Measurements from ENCODE around the gene CADM1. TPM values are rescaled to one million over a fixed set of nuclear protein-coding genes. Genes with fewer than 3 reads are reported as not detected.

The CADM1 gene
- total RNA-seq, 1 experiment from 2014 or later, result not detected

GRCh38 chr11:115541518-115541917, 37.3 kb upstream of the CADM1 start:
- no peak for DNase-seq (ENCODE audit: unreplicated experiment)
- peaks cover 11% of the 10 kb centered on the region for H3K27me3 Mint-ChIP-seq (ENCODE audit: insufficient read depth, unreplicated experiment)
- H3K27ac Mint-ChIP-seq (ENCODE audit: low read depth, unreplicated experiment), result no peak overlapping the region
- CTCF ChIA-PET, result no interaction called here
- no TSS peak for BruUV-seq (replicated peaks)
- H3K36me3 Mint-ChIP-seq (ENCODE audit: insufficient read depth, unreplicated experiment), result no peaks in the 10 kb centered on the region
- POLR2A ChIA-PET, result no interaction called here
- H3K4me1 Mint-ChIP-seq (ENCODE audit: insufficient read depth, unreplicated experiment), result no peaks in the 10 kb centered on the region
- TF ChIP-seq CTCF (IDR thresholded peaks at IDR 0.05; ENCODE audit: unreplicated experiment), result no peak
- no peaks in the 10 kb centered on the region for H3K9me3 Mint-ChIP-seq (ENCODE audit: unreplicated experiment)
- H3K4me3 Mint-ChIP-seq (ENCODE audit: unreplicated experiment), result no peak overlapping the region
- intact Hi-C loops (cut with micrococcal nuclease), result no loop called here

- TF ChIP-seq CTCF (IDR thresholded peaks at IDR 0.05; ENCODE audit: unreplicated experiment), result no peak
Measured at GRCh38 chr11:115539844-115540243, 35.6 kb upstream of the CADM1 start.

GRCh38 chr11:115535781-115536180, 31.6 kb upstream of the CADM1 start:
- peaks cover 63% of the 10 kb centered on the region for H3K27me3 Mint-ChIP-seq (ENCODE audit: insufficient read depth, unreplicated experiment)
- H3K4me3 Mint-ChIP-seq (ENCODE audit: unreplicated experiment), result no peak overlapping the region
- POLR2A ChIA-PET, result no interaction called here
- CTCF ChIA-PET, result no interaction called here
- H3K4me1 Mint-ChIP-seq (ENCODE audit: insufficient read depth, unreplicated experiment), result no peaks in the 10 kb centered on the region
- H3K9me3 Mint-ChIP-seq (ENCODE audit: unreplicated experiment), result no peaks in the 10 kb centered on the region
- intact Hi-C loops (cut with micrococcal nuclease), result no loop called here
- H3K36me3 Mint-ChIP-seq (ENCODE audit: insufficient read depth, unreplicated experiment), result no peaks in the 10 kb centered on the region
- TF ChIP-seq CTCF (IDR thresholded peaks at IDR 0.05; ENCODE audit: unreplicated experiment), result no peak
- no TSS peak for BruUV-seq (replicated peaks)
- no peak for DNase-seq (ENCODE audit: unreplicated experiment)
- no peak overlapping the region for H3K27ac Mint-ChIP-seq (ENCODE audit: low read depth, unreplicated experiment)

More at GRCh38 chr11:115539844-115540243, 35.6 kb upstream of the CADM1 start:
- H3K4me1 Mint-ChIP-seq (ENCODE audit: insufficient read depth, unreplicated experiment), result no peaks in the 10 kb centered on the region
- ChIA-PET POLR2A (no interaction called here), CTCF (no interaction called here)
- no peak overlapping the region for H3K27ac Mint-ChIP-seq (ENCODE audit: low read depth, unreplicated experiment)
- no peak overlapping the region for H3K4me3 Mint-ChIP-seq (ENCODE audit: unreplicated experiment)
- intact Hi-C loops (cut with micrococcal nuclease), result no loop called here
- H3K27me3 Mint-ChIP-seq (ENCODE audit: insufficient read depth, unreplicated experiment), result peaks cover 28% of the 10 kb centered on the region
- DNase-seq (ENCODE audit: unreplicated experiment), result no peak
- H3K36me3 Mint-ChIP-seq (ENCODE audit: insufficient read depth, unreplicated experiment), result no peaks in the 10 kb centered on the region
- H3K9me3 Mint-ChIP-seq (ENCODE audit: unreplicated experiment), result no peaks in the 10 kb centered on the region
- no TSS peak for BruUV-seq (replicated peaks)

GRCh38 chr11:115530752-115531151, 26.5 kb upstream of the CADM1 start:
- Mint-ChIP-seq H3K27me3 (ENCODE audit: insufficient read depth, unreplicated experiment) (peaks cover 83% of the 10 kb centered on the region), H3K4me1 (ENCODE audit: insufficient read depth, unreplicated experiment) (no peaks in the 10 kb centered on the region), H3K36me3 (ENCODE audit: insufficient read depth, unreplicated experiment) (no peaks in the 10 kb centered on the region), H3K9me3 (ENCODE audit: unreplicated experiment) (no peaks in the 10 kb centered on the region), H3K4me3 (ENCODE audit: unreplicated experiment) (no peak overlapping the region), H3K27ac (ENCODE audit: low read depth, unreplicated experiment) (no peak overlapping the region)
- ChIA-PET POLR2A (no interaction called here), CTCF (no interaction called here)
- no TSS peak for BruUV-seq (replicated peaks)
- DNase-seq (ENCODE audit: unreplicated experiment), result no peak
- intact Hi-C loops (cut with micrococcal nuclease), result no loop called here
- TF ChIP-seq CTCF (IDR thresholded peaks at IDR 0.05; ENCODE audit: unreplicated experiment), result no peak
